Ishikawa (cell line): Measurements from ENCODE around the gene CAMTA1.

Experiments used
- CEBPB ChIP-seq: IDR thresholded peaks from 2 replicates; pipeline ENCODE4 v1.6.1; 2012
- EP300 ChIP-seq: IDR thresholded peaks from 2 replicates; pipeline ENCODE4 v1.6.1; 2012; ENCODE audit warnings: borderline replicate concordance
- FOXM1 ChIP-seq: IDR thresholded peaks from 2 replicates; pipeline ENCODE4 v1.6.1; 2012; ENCODE audit warnings: low read depth, borderline replicate concordance
- NFIC ChIP-seq: IDR thresholded peaks from 2 replicates; pipeline ENCODE4 v1.6.1; 2012
- RAD21 ChIP-seq: IDR thresholded peaks from 2 replicates; pipeline ENCODE4 v1.6.1; 2012; ENCODE audit warnings: low read depth
- REST ChIP-seq: IDR thresholded peaks from 2 replicates; pipeline ENCODE4 v1.6.1; 2012; ENCODE audit warnings: low read depth, mild to moderate bottlenecking
- TEAD4 ChIP-seq: IDR thresholded peaks from 2 replicates; pipeline ENCODE4 v1.6.1; 2012
- TF ChIP-seq, protein P1 (sequence below): IDR thresholded peaks from 2 replicates; pipeline ENCODE4 v1.6.1; 2012

DNA sequence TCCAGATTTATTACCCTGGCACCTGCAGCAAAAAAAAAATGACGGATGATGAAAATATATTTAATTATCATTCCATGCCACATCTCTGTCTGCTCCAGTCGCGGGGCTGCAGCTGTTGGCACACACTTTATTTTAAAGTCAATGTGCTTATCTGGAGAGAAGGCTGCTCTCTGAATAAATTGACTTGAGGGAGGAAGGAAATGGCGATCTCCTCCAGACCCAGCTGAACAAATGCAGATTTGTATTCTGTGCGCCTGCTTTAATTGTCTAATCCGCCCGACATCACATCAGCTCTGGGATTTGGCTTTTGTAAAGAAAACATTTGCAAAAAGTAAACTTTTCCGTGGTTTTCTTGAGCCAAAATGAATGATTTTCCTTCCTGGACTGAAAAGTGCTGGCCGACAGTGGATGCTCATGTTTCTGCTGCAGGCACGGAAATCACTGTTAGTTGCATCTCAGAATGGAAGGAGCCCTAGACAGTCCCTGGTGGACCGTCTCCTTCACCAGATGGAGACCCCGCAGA lies 150.2 kb downstream of the CAMTA1 start:
- TF ChIP-seq EP300: no peak
- no peak for TF ChIP-seq CEBPB
- TF ChIP-seq, protein P1, sequence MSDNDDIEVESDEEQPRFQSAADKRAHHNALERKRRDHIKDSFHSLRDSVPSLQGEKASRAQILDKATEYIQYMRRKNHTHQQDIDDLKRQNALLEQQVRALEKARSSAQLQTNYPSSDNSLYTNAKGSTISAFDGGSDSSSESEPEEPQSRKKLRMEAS: no peak
- no peak for TF ChIP-seq REST
- no peak for TF ChIP-seq NFIC
- TF ChIP-seq RAD21: no peak
- no peak for TF ChIP-seq FOXM1
- TF ChIP-seq TEAD4: no peak
